ENCODE results near the gene CFAP92. TPM values are rescaled to one million over a fixed set of nuclear protein-coding genes. Genes with fewer than 3 reads are reported as not detected.

Gene CFAP92
- total RNA-seq, 1 experiment from 2014 or later, result not detected

GRCh38 chr3:129005526-129006303, 11.8 kb upstream of the CFAP92 start:
- DNase-seq (ENCODE audit: low read depth), result no peak

DNA sequence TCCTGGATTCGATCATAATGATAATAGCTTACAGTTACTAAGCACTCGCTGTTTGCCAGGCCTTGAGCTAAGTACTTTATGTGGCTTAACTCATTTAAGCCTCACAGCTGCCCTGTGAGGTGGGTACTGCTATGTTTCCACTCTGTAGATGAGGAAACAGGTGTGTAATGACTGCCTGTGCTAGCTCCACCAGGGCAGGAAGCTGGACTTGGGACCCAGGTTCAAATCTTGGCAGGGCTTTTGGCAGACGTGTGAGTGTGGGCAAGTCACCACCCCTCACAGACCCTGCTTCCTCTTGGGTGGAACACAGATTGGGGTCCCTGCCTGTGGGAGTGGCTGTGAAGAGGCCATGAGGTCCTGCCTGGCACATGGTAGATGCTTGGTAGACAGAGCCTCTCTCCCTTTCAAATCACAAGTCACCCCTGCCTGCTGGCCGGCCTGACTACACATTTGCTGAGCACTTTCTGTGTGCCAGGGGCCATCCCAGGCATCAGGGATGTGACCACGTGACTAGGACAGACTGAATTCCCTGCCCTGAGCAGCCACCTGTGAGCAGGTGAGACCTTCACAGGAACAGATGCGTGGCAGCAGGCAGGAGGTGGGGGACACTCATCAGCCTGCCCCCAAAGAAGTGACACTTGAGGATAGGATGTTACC, 10.9 kb upstream of the CFAP92 start:
- no peak for DNase-seq (ENCODE audit: low read depth)

- no peak for DNase-seq (ENCODE audit: low read depth)
Observed at GRCh38 chr3:129003578-129004112, 9.8 kb upstream of the CFAP92 start.

DNA sequence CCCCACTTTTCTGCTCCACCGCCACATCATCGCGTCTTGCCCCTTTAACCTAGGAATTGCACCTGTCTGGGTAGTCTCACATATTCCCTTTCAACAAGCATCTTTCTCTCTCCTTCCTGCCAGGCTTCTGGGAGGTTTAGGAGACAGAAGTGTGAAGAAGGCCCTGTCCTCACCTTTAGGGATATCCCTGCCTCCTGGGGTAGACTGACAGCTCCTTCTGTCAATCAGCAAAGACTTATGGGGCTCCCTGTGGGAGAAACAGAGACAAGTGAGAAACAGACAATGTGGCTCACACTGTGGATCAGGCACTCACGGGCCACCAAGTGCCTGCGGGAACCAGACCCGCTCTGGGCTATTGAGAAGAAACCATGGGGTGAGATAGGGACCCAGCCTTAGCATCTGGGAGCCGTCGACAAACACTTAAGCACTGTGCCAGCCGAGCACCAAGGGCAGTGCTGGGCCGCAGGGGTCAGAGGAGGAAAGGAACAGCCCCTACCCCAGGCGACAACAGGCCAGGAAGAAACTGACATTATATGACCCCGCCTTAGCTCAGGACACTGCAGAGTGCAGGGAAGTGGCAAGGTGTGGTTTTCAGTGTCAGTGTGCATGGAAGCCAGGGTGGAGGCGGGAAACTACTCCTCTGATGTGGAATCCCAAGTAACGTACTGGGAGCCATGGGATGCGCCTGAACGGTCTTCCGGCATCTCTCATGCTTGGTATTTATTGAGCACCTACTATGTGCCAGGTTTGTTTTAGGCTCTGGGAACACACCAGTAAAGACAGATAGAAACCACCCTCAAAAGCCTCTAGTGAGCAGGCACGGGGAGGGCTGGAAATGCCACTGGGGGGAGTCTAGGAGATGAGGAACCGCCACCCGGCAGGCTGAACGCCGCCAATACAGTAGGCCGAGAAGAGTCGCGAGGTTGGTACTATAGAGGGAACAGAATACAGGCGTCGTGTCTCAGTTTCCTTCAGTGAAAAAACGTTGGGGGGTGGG, 9.0 kb upstream of the CFAP92 start:
- no peak for DNase-seq (ENCODE audit: low read depth)

GRCh38 chr3:129001806-129002572, 8.1 kb upstream of the CFAP92 start:
- no peak for DNase-seq (ENCODE audit: low read depth)

- no peak for DNase-seq (ENCODE audit: low read depth)
Observed at GRCh38 chr3:129001101-129001805, 7.4 kb upstream of the CFAP92 start, which contains the start of gene EFCC1. EFCC1 (plus strand) TSS chr3:129001304; CDS start chr3:129001629, 325 bp downstream.

DNA sequence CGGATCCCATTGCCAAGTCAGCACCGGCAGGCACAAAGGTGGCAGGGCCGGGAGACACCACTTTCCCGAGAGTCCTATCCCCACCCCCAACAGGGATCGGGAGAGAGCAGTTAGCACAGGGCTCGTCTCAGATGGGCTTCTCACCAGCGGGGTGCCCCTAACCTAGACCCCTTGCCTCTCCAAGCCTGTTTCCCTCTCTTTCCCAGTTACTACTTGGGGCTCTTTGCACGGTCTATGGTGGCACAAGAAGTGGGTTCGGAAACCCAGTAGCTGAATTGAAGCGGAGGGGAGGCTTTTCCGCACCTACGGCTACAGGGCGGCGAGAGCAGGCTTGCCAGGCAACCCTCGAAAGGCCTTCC, 6.8 kb upstream of the CFAP92 start:
- DNase-seq (ENCODE audit: low read depth), result no peak

GRCh38 chr3:128999102-128999501, 5.2 kb upstream of the CFAP92 start:
- DNase-seq (ENCODE audit: low read depth), result no peak

- DNase-seq (ENCODE audit: low read depth), result no peak
Observed at GRCh38 chr3:128998561-128998960, 4.7 kb upstream of the CFAP92 start.

DNA sequence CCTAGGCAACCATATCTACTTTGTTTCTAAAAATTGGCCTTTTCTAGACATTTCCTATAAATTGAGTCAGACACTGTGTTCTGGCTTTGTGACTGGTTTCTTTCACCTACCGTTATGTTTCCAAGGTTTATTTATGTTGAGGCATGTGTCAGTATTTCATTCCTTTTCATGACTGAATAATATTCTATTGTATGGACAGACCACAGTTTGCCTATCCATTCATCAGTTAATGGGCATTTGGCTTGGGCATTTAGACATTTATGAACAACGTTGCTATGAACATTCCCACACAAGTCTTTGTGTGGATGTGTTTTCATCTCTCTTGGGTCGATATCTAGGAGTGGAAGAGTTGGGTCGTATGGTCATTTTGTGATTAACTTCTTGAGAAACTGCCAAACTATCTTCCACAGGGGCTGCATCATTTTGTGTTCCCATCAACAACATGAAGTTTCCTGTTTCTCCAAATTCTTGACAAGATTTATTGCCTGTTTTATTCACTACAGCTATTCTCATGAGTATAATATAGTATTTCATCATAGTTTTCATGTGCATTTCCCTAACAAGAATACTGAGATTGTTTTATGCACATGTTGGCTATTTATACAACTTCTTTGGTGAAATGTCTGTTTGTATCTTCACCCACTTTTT, 3.7 kb upstream of the CFAP92 start:
- DNase-seq (ENCODE audit: low read depth), result no peak

DNA sequence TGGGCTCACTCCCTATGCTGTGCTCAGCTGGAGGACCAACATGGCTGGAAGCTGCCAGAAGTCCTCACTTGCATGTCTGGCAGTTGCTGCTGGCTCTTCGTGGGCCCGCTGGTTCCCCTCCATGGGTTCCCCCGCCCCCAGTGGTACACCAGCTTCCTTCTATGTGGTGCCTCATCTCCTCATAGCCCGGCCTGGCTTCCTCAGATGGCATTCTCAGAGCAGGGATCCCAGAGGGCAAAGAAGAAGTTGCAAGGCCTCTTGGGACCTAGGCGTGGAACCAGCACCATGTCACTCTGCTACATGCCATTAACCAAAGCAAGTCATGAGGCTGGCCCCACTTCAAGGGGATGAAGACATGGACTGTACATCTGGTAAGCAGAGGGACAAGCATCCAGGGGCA, 2.9 kb upstream of the CFAP92 start:
- DNase-seq (ENCODE audit: low read depth), result no peak

DNA sequence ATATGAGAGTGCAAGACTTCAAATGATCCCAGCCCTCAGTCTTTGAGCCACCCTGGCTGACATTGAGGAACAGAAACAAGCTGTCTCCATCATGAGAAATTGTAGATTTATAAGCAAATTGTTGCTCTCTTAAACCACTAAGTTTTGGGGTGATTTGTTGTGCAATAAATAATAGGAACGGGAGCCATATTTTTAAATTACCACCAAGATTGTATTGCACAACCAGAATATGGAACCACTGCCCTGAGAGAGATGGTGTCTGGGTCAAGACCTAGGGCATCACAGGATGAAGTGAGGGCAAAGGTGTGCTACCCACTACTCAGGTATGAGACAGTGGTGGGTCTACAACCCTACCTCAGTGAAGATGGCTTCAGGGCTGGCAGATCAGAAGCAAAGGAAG, 2.3 kb upstream of the CFAP92 start:
- DNase-seq (ENCODE audit: low read depth), result no peak

- no peak for DNase-seq (ENCODE audit: low read depth)
Observed at GRCh38 chr3:128995737-128996136, 1.9 kb upstream of the CFAP92 start.

DNA sequence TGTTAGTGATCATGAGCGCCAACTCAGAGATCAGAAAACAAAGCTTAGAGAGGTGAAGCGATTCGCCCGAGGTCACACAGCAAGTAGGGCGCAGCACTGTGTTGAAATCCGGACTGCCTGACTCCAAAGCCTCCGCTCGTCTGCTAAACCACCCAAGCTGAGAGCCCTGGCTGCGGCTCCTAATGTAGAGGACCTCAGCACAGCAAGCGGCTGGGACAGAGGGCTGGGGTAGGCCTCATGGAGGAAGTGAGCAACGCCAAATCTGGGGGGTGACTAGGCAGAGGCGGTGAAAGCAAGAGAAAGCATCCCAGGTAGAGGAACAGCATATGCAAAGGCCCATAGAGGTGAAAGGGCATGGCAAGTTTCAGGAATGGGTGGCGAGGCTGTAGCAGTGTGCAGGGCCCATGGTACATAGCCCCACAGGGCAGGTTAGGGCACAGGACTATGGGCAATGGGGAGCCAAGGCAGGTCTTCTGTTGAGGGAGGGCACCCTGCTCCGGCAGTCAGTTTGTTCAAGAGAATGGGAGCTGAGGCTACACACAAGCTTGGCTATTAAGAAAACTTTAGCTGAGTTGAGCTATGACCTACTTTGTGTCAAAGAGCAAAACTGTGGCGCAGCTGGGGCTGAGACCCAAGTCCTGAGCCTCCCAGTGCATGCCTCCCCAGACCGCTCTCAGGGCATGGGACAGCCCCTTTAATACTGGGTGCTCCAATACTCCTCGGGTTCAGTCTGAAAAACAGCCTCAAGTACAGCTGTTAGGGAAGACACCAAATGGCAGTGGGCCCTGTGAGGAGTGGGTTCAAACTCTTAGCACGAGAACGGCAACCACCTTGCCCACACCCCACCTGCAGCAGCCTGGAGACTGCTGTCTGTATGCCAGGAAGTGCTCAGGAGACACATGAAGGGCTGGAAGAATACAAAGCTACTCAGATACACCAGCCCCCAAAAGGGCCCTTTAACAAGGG, 988 bp upstream of the CFAP92 start:
- no peak for DNase-seq (ENCODE audit: low read depth)

DNA sequence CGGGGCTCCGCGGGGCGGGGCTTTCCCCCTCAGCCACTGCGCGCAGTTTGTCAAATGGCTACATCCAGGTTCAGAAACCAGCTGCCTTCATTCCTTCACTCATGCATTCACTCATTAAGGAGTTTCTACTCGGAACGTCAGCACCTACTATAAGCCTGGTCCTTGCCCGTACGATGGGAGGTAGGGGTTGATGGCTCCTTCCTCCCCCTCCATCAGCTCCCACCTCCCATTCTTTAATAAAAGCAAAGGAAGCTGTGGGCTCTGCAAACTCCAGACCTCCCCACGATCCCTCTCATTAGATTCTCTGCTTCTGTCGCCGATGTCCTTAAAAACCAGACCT, 267 bp upstream of the CFAP92 start:
- DNase-seq (ENCODE audit: low read depth), result no peak

GRCh38 chr3:128992926-128993460, 883 bp downstream of the CFAP92 start:
- DNase-seq (ENCODE audit: low read depth), result no peak

- no peak for DNase-seq (ENCODE audit: low read depth)
Observed at GRCh38 chr3:128991355-128991895, 2.5 kb downstream of the CFAP92 start.

DNA sequence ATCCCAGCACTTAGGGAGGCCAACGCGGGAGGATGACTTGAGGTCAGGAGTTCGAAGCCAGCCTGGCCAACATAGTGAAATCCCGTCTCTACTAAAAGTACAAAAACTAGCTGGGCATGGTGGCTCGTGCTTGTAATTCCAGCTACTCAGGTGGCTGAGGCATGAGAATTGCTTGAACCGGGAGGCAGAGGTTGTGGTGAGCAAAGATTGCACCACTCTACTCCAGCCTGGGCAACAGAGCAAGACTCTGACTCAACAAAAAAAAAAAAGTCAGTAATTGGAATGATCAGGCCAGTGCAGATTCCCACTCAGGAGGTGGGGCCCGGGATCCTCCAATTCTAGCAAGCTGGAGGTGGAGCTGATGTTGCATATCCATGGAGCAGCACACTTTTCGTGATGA, 5.6 kb downstream of the CFAP92 start:
- no peak for DNase-seq (ENCODE audit: low read depth)
